Right lung (tissue), 5 donors: ENCODE data around the gene SOCS1. TPM values are rescaled to one million over a fixed set of nuclear protein-coding genes. Genes with fewer than 3 reads are reported as not detected.
"Not testable (repeated sequence)": the region's sequence is repeated elsewhere in the genome, so short reads cannot be mapped to it uniquely, and the experiment has no call there.

Experiments
- DNase-seq, 2 donors: peaks; one replicate each; pipeline ENCODE4 v3.0.0-alpha.2; 2013
- polyA plus RNA-seq, 5 donors: library from polyadenylated mRNA; unstranded; fragments of 120-200 nt; gene quantifications; one replicate each; pipeline versions ENCODE4 v1.2.1 to v1.2.3, GENCODE V29; 2013; ENCODE audit warnings: inconsistent platforms in 1 of 5, low replicate concordance in 1 of 5; ENCODE audit not compliant: insufficient read length in 5 of 5, insufficient read depth in 1 of 5

The SOCS1 gene
- polyA plus RNA-seq, 5 donors, result 13.0 to 31.0 (median 16.9) TPM

GRCh38 chr16:11231367-11231970, 24.5 kb downstream of the SOCS1 start:
- DNase-seq, result no peak

DNA sequence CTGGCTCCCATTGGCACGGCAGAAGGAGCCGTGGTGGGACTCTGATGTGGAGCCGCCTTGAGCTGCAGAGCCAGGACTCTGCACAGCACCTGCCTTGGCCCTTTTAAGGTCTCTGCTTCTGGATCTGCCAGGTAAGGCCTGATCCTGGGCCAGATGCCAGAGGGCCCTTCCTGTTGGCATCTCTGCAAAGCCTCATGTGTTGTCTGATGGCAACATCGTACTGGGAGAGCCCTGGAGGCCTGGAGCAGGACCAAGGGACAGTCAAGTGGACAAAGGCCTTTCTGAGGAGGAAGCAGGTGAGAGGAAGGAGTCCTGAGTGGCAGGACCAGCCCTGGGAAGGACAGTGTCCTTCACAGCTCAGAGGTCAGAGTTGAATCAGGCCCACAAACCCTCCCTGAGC, 26.1 kb downstream of the SOCS1 start:
- DNase-seq, result no peak

GRCh38 chr16:11229432-11229831, 26.6 kb downstream of the SOCS1 start:
- DNase-seq, result no peak

DNA sequence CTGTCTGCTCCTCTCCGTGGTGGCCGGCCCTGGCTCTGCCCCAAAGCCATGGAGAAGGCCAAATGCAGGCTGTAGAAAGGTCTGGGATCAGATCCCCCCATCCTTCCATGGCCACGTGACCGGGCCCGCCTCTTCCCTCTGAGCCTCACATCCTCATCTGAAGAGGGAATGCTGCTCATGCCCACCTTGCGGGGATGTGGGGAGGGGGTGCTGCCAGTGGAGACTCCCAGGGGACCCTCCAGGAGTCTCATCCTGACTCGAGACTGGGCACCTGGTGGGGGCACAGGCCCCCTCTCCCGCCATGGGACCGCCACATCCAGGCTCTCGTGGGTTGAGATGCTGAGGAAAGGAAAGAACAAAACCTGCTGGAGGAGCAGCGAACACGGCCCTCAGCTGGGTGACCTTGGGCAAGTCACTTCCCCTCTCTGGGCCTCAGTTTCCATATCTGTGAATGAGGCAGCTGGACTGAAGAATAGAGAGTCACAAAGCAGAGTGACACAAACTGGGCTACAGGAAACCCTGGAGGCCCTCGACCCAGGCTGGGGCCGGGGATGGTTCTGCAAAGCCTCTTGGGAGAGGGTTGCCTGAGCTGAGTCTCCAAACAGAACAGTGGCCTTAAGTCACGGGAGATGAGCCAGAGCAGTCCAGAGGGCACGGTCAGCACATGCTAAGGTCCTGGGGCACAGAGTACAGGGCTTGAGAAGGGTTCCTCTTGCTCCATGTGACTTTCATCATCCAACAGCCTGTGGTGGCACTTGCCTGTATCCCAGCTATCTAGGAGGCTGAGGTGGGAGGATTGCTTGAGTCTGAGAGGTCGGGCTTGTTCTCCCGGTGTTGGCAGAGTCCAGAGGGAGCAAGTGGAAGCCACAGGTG, 30.1 kb downstream of the SOCS1 start:
- DNase-seq, result no peak

- no peak for DNase-seq
These were observed 30.9 kb downstream of the SOCS1 start for GRCh38 chr16:11224894-11225676.

DNA sequence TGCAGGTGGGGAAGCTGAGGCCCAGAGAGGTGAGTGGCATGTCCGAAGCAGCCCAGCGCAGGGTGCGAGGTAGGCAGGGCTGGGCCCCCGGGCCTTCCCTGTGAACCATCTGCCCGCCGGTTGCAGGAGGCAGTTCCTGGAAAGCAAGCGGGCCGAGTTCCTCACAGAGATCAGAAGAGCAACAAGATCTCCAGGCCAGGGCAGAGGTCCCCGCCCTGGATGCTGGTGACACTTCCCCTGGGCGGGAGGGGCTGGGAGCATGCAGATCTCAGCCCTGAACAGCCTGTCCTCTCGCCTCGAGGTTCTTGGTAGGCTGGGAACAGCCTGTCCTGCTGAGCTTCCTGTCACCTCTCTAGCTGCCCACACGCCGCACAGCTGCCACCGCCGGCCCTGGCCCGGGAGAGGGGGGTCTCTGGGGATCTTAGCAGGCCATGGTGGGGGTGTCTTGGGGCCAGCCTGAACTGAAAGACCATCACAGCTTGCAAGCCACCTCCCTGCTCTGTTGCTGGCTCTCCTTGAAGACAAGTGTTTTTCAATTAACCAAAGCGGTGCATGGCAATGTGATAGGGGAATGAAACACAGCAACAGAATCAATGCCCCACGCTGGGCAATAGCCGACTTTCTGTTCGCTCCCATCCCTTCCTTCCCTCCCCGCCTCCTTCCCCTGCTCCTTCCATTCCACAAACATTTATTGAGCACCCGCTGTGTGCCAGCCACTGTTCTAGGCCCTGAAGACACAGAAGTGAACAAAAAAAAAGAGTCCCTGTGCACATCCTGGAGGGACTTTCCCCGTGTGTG, 31.7 kb downstream of the SOCS1 start:
- no peak for DNase-seq

DNA sequence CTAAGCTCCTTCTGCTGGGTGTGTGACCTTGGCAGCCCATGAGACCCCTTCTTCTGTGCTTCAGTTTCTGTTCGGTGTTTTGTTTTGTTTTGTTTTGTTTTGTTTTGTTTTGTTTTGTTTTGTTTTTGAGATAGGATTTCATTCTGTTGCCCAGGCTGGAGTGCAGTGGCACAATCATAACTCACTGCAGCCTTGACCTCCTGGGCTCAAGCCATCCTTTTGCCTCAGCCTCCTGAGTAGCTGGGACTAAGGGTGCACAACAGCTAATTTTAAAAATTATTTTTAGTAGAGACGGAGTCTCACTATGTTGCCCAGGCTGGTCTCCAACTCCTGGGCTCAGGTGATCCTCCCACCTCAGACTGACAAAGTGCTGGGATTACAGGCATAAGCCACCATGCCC, 35.5 kb downstream of the SOCS1 start:
- not testable (repeated sequence) for DNase-seq

- DNase-seq, result no peak
These were observed 36.8 kb downstream of the SOCS1 start for GRCh38 chr16:11219178-11219577.

- DNase-seq, result no peak
These were observed 37.4 kb downstream of the SOCS1 start for GRCh38 chr16:11218604-11218962.

- no peak for DNase-seq
These were observed 38.1 kb downstream of the SOCS1 start for GRCh38 chr16:11217651-11218603.

- DNase-seq, result no peak
These were observed 40.0 kb downstream of the SOCS1 start for GRCh38 chr16:11215935-11216556.

- DNase-seq, result no peak
These were observed 42.2 kb downstream of the SOCS1 start for GRCh38 chr16:11213799-11214198.

DNA sequence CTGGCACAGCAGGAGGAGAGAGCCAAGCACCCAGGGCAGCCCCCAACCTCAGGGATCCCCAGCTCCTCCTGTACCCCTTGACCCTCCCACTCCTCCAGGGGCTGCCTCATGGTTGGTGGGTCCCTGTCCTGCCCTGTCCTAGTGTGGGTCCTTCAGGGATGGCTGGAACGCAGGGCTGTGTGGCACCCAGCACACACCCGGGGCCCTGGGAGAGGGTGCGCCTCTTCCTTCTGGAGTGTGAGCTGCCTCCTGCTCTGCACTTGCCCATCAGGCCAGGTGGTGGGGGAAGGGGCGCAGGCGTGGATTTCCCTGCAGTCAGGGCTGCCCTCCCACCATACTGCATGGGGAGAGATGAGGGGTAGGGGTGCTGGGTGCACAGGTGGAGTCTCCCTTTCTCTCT, 42.6 kb downstream of the SOCS1 start:
- DNase-seq, result no peak

DNA sequence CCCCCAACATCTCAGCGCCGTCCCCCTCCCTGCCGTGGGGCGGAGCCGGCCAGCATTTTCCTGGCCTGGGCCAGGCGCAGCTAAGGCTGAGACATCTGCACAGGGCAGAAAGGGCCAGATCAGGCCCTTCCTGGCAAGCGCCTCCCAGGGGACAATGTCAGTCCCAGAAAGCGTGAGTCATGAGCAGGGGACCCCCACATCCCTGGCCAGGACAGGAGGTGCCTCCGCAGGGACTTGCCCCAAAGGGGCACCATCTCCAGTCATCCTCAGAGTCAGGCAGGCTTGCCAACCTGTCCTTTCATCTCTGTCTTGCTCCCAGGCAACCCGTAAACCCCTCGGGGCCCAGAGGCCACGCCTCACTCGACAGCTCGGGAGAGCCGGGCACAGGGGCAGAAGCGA, 43.2 kb downstream of the SOCS1 start:
- DNase-seq, result no peak

DNA sequence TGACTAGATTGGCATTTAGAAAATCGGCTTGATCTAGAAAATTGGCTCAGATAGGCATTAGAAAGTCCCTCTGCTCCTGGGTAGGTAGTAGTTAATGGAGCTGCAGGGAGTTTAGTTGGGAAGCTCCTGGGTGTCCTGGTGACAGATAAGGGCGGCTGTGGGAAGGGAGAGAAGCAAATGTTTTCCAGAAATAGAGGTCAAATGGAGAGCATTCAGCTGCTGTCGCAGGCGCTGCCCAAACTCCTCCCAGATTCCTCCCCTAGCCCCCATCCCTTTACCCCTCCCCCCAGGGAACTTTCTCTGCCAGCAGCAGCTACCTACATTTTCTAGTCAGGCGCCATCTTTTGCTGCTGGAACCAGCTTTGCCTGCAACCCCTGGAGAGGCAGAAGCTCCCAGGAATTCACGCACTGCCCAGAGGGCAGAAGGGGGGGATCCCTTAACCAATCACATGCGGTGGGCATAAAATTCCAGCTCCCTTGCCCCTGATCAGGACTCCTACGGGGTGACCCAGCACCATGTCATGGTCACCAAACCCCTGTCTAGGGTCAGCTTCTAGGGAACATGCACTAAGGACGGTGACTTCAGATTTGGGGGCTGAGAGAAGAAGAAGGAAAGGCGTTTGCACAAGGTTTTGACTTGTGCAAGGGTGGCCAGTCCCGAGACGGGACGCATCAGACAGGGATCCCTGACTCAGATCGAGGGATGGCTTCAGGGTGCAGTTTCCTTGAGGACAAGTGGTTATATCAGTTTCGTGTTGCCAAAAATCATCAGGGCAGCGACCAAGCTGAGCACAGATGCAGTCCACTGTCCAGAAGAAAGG, 43.8 kb downstream of the SOCS1 start:
- no peak for DNase-seq

- DNase-seq, result no peak
These were observed 44.7 kb downstream of the SOCS1 start for GRCh38 chr16:11211061-11211976.

DNA sequence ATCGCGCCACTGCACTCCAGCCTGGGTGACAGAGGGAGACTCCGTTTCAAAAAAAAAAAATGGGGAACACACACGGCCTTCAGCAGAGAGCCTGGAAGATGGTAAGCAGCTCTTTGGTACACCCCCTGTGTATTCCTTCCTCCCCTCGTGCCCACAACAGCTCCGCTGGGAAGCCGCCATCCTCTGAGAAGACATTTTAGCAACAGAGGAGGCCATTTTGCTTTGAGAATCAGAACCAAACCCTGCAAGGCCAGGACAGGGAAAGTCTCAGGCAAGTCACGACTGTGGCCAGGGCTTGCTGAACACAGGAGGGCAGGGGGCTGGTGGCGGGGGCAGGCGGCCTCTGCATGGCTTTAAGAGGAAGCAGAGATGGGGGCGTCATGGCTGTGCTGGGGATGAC, 45.7 kb downstream of the SOCS1 start:
- no peak for DNase-seq
